WTC11 (cell line): Measurements from ENCODE around the gene PFDN2. TPM values are rescaled to one million over a fixed set of nuclear protein-coding genes. Genes with fewer than 3 reads are reported as not detected.
A peak's percentile ranks its signal among the peaks of the same experiment; 100 is the strongest.

Experiments
- CREM ChIP-seq: sonication (generic); formaldehyde crosslinking; IDR thresholded peaks from 2 replicates; pipeline ENCODE4 v1.8.1; 2022; ENCODE audit warnings: mild to moderate bottlenecking, missing genetic modification reagents, moderate library complexity
- ELF4 ChIP-seq: sonication (generic); formaldehyde crosslinking; IDR thresholded peaks from 2 replicates; pipeline ENCODE4 v1.8.1; 2022; ENCODE audit warnings: low read depth, mild to moderate bottlenecking, moderate library complexity, missing genetic modification reagents
- ESRRA ChIP-seq: sonication (generic); formaldehyde crosslinking; IDR thresholded peaks from 2 replicates; pipeline ENCODE4 v1.8.1; 2022; ENCODE audit warnings: mild to moderate bottlenecking, missing genetic modification reagents, borderline replicate concordance
- FOXJ3 ChIP-seq: sonication (generic); formaldehyde crosslinking; IDR thresholded peaks from 2 replicates; pipeline ENCODE4 v1.9.0; 2021; ENCODE audit warnings: missing genetic modification reagents, mild to moderate bottlenecking, borderline replicate concordance
- FOXK1 ChIP-seq: sonication (generic); formaldehyde crosslinking; IDR thresholded peaks from 2 replicates; pipeline ENCODE4 v1.8.0; 2022; ENCODE audit warnings: mild to moderate bottlenecking, moderate library complexity, missing genetic modification reagents
- FOXP4 ChIP-seq: sonication (generic); formaldehyde crosslinking; IDR thresholded peaks from 2 replicates; pipeline ENCODE4 v1.8.0; 2022; ENCODE audit warnings: mild to moderate bottlenecking, missing genetic modification reagents
- IRF1 ChIP-seq: sonication (generic); formaldehyde crosslinking; IDR thresholded peaks from 2 replicates; pipeline ENCODE4 v1.8.0; 2023; ENCODE audit warnings: missing genetic modification reagents
- NFE2L1 ChIP-seq: sonication (generic); formaldehyde crosslinking; IDR thresholded peaks from 2 replicates; pipeline ENCODE4 v1.8.1; 2023; ENCODE audit warnings: missing genetic modification reagents
- NR2C2 ChIP-seq: sonication (generic); formaldehyde crosslinking; IDR thresholded peaks from 2 replicates; pipeline ENCODE4 v1.8.0; 2022; ENCODE audit warnings: mild to moderate bottlenecking, missing genetic modification reagents
- NR3C1 ChIP-seq: sonication (generic); formaldehyde crosslinking; conservative IDR thresholded peaks from 2 replicates; pipeline ENCODE4 v1.8.1; 2023; ENCODE audit warnings: low read depth, mild to moderate bottlenecking, missing genetic modification reagents
- PRRX2 ChIP-seq: fragments of 250-450 bp; sonication (Bioruptor Pico); IDR thresholded peaks from 2 replicates; pipeline ENCODE4 v1.8.0; 2021; ENCODE audit warnings: mild to moderate bottlenecking
- RORB ChIP-seq: fragments of 250-450 bp; sonication (Bioruptor Pico); IDR thresholded peaks from 2 replicates; pipeline ENCODE4 v1.9.0; 2021; ENCODE audit warnings: mild to moderate bottlenecking
- SMAD3 ChIP-seq: sonication (generic); formaldehyde crosslinking; IDR thresholded peaks from 2 replicates; pipeline ENCODE4 v1.8.0; 2022; ENCODE audit warnings: missing genetic modification reagents, mild to moderate bottlenecking, borderline replicate concordance
- USF1 ChIP-seq: sonication (generic); formaldehyde crosslinking; IDR thresholded peaks from 2 replicates; pipeline ENCODE4 v1.8.0; 2022; ENCODE audit warnings: mild to moderate bottlenecking, missing genetic modification reagents
- USF2 ChIP-seq: sonication (generic); formaldehyde crosslinking; IDR thresholded peaks from 2 replicates; pipeline ENCODE4 v1.8.1; 2023; ENCODE audit warnings: mild to moderate bottlenecking, missing genetic modification reagents, moderate library complexity
- ZNF138 ChIP-seq: sonication (generic); formaldehyde crosslinking; conservative IDR thresholded peaks from 2 replicates; pipeline ENCODE4 v1.8.1; 2022; ENCODE audit warnings: mild to moderate bottlenecking, moderate library complexity, missing genetic modification reagents
- ZNF263 ChIP-seq: sonication (generic); formaldehyde crosslinking; IDR thresholded peaks from 2 replicates; pipeline ENCODE4 v1.8.1; 2022; ENCODE audit warnings: low read depth, mild to moderate bottlenecking, moderate library complexity, missing genetic modification reagents
- ZNF317 ChIP-seq: sonication (generic); formaldehyde crosslinking; IDR thresholded peaks from 2 replicates; pipeline ENCODE4 v1.8.1; 2023; ENCODE audit warnings: low read depth, mild to moderate bottlenecking, moderate library complexity, missing genetic modification reagents, borderline replicate concordance
- ZNF423 ChIP-seq: fragments of 250-450 bp; sonication (Bioruptor Pico); IDR thresholded peaks from 2 replicates; pipeline ENCODE4 v2.1.2; 2022; ENCODE audit warnings: mild to moderate bottlenecking, moderate library complexity
- ZNF671 ChIP-seq: fragments of 250-450 bp; sonication (Bioruptor Pico); IDR thresholded peaks from 2 replicates; pipeline ENCODE4 v1.8.0; 2021; ENCODE audit warnings: mild to moderate bottlenecking
- total RNA-seq: library from RNA; stranded (reverse); gene quantifications from 3 replicates; pipeline ENCODE4 v1.2.3, GENCODE V29; 2021
- TF ChIP-seq, protein P1 (sequence below): fragments of 250-450 bp; sonication (Bioruptor Pico); IDR thresholded peaks from 2 replicates; pipeline ENCODE4 v2.1.2; 2022; ENCODE audit warnings: mild to moderate bottlenecking, moderate library complexity
- TF ChIP-seq, protein P2 (sequence below): sonication (generic); formaldehyde crosslinking; IDR thresholded peaks from 2 replicates; pipeline ENCODE4 v1.8.1; 2023; ENCODE audit warnings: mild to moderate bottlenecking, missing genetic modification reagents, moderate library complexity
- TF ChIP-seq, protein P3 (sequence below): sonication (generic); formaldehyde crosslinking; IDR thresholded peaks from 2 replicates; pipeline ENCODE4 v1.8.1; 2022; ENCODE audit warnings: mild to moderate bottlenecking, moderate library complexity, missing genetic modification reagents
- TF ChIP-seq, protein P4 (sequence below): fragments of 250-450 bp; sonication (Bioruptor Pico); IDR thresholded peaks from 2 replicates; pipeline ENCODE4 v1.9.0; 2021; ENCODE audit warnings: mild to moderate bottlenecking
- TF ChIP-seq, protein P5 (sequence below): fragments of 250-450 bp; sonication (Bioruptor Pico); IDR thresholded peaks from 2 replicates; pipeline ENCODE4 v1.8.0; 2021; ENCODE audit warnings: mild to moderate bottlenecking
- TF ChIP-seq, protein P6 (sequence below): fragments of 250-450 bp; sonication (Bioruptor Pico); IDR thresholded peaks from 2 replicates; pipeline ENCODE4 v1.9.0; 2021; ENCODE audit warnings: mild to moderate bottlenecking

The PFDN2 gene
- total RNA-seq, 1 experiment from 2014 or later = 92.6 TPM

- TF ChIP-seq, protein P1, sequence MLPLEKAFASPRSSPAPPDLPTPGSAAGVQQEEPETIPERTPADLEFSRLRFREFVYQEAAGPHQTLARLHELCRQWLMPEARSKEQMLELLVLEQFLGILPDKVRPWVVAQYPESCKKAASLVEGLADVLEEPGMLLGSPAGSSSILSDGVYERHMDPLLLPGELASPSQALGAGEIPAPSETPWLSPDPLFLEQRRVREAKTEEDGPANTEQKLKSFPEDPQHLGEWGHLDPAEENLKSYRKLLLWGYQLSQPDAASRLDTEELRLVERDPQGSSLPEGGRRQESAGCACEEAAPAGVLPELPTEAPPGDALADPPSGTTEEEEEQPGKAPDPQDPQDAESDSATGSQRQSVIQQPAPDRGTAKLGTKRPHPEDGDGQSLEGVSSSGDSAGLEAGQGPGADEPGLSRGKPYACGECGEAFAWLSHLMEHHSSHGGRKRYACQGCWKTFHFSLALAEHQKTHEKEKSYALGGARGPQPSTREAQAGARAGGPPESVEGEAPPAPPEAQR (CRISPR knock-in tag) = no peak
- TF ChIP-seq USF1 (peak; percentile 39; the same call in 1 of the 2 replicates), ZNF263 (CRISPR knock-in tag) (no peak), ZNF138 (CRISPR knock-in tag) (no peak), ELF4 (CRISPR knock-in tag) (no peak; the same call in 1 of the 2 replicates), NFE2L1 (no peak), IRF1 (CRISPR knock-in tag) (no peak), RORB (CRISPR knock-in tag) (no peak), NR2C2 (CRISPR knock-in tag) (no peak), USF2 (CRISPR knock-in tag) (0 out of 2 replicates have a peak, but pooled peaks have one; percentile 8), FOXK1 (CRISPR knock-in tag) (no peak), ZNF317 (CRISPR knock-in tag) (no peak), FOXP4 (CRISPR knock-in tag) (0 out of 2 replicates have a peak, but pooled peaks have one; percentile 23), ESRRA (CRISPR knock-in tag) (no peak), CREM (CRISPR knock-in tag) (no peak), NR3C1 (CRISPR knock-in tag) (no peak), PRRX2 (CRISPR knock-in tag) (no peak), ZNF671 (CRISPR knock-in tag) (no peak), FOXJ3 (CRISPR knock-in tag) (no peak), ZNF423 (CRISPR knock-in tag) (0 out of 2 replicates have a peak, but pooled peaks have one; percentile 9), SMAD3 (CRISPR knock-in tag) (no peak)
- TF ChIP-seq, protein P2, sequence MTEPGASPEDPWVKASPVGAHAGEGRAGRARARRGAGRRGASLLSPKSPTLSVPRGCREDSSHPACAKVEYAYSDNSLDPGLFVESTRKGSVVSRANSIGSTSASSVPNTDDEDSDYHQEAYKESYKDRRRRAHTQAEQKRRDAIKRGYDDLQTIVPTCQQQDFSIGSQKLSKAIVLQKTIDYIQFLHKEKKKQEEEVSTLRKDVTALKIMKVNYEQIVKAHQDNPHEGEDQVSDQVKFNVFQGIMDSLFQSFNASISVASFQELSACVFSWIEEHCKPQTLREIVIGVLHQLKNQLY (CRISPR knock-in tag) = no peak; the same call in 1 of the 2 replicates
- TF ChIP-seq, protein P3, sequence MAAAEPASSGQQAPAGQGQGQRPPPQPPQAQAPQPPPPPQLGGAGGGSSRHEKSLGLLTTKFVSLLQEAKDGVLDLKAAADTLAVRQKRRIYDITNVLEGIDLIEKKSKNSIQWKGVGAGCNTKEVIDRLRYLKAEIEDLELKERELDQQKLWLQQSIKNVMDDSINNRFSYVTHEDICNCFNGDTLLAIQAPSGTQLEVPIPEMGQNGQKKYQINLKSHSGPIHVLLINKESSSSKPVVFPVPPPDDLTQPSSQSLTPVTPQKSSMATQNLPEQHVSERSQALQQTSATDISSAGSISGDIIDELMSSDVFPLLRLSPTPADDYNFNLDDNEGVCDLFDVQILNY (CRISPR knock-in tag) = no peak; the same call in 1 of the 2 replicates
- TF ChIP-seq, protein P4, sequence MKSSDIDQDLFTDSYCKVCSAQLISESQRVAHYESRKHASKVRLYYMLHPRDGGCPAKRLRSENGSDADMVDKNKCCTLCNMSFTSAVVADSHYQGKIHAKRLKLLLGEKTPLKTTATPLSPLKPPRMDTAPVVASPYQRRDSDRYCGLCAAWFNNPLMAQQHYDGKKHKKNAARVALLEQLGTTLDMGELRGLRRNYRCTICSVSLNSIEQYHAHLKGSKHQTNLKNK (CRISPR knock-in tag) = no peak
- TF ChIP-seq, protein P5, sequence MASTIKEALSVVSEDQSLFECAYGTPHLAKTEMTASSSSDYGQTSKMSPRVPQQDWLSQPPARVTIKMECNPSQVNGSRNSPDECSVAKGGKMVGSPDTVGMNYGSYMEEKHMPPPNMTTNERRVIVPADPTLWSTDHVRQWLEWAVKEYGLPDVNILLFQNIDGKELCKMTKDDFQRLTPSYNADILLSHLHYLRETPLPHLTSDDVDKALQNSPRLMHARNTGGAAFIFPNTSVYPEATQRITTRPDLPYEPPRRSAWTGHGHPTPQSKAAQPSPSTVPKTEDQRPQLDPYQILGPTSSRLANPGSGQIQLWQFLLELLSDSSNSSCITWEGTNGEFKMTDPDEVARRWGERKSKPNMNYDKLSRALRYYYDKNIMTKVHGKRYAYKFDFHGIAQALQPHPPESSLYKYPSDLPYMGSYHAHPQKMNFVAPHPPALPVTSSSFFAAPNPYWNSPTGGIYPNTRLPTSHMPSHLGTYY = no peak
- TF ChIP-seq, protein P6, sequence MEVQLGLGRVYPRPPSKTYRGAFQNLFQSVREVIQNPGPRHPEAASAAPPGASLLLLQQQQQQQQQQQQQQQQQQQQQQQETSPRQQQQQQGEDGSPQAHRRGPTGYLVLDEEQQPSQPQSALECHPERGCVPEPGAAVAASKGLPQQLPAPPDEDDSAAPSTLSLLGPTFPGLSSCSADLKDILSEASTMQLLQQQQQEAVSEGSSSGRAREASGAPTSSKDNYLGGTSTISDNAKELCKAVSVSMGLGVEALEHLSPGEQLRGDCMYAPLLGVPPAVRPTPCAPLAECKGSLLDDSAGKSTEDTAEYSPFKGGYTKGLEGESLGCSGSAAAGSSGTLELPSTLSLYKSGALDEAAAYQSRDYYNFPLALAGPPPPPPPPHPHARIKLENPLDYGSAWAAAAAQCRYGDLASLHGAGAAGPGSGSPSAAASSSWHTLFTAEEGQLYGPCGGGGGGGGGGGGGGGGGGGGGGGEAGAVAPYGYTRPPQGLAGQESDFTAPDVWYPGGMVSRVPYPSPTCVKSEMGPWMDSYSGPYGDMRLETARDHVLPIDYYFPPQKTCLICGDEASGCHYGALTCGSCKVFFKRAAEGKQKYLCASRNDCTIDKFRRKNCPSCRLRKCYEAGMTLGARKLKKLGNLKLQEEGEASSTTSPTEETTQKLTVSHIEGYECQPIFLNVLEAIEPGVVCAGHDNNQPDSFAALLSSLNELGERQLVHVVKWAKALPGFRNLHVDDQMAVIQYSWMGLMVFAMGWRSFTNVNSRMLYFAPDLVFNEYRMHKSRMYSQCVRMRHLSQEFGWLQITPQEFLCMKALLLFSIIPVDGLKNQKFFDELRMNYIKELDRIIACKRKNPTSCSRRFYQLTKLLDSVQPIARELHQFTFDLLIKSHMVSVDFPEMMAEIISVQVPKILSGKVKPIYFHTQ (CRISPR knock-in tag) = no peak
These were observed 19.4 kb downstream of the PFDN2 start, which contains the start of gene KLHDC9 (continued) for GRCh38 chr1:161098210-161099068.
